Neuronal stem cell (in vitro differentiated cells): ENCODE results near the gene FFAR1.

Source experiments
- DNase-seq: peaks from one replicate; pipeline ENCODE4 v3.0.0-alpha.2; 2013; ENCODE audit warnings: low spot score
- H2AFZ ChIP-seq: one replicate; pipeline ENCODE4 v1.6.1; 2013; ENCODE audit warnings: mild to moderate bottlenecking, low read length, inconsistent platforms
- H2AK5ac ChIP-seq: 2 replicates; pipeline ENCODE4 v1.6.1; 2013; ENCODE audit warnings: low read depth, mild to moderate bottlenecking, inconsistent platforms, low read length, moderate library complexity, mixed read lengths
- H2BK120ac ChIP-seq: 2 replicates; pipeline ENCODE4 v1.6.1; 2013; ENCODE audit warnings: low read depth, mild to moderate bottlenecking, inconsistent platforms, low read length, moderate library complexity, mixed read lengths
- H2BK12ac ChIP-seq: one replicate; pipeline ENCODE4 v1.6.1; 2013; ENCODE audit warnings: low read length, inconsistent platforms
- H2BK15ac ChIP-seq: 2 replicates; pipeline ENCODE4 v1.6.1; 2013; ENCODE audit warnings: mild to moderate bottlenecking, low read length, inconsistent platforms, mixed read lengths
- H2BK5ac ChIP-seq: one replicate; pipeline ENCODE4 v1.6.1; 2013; ENCODE audit warnings: inconsistent platforms, mild to moderate bottlenecking, low read length, moderate library complexity
- H3K14ac ChIP-seq: one replicate; pipeline ENCODE4 v1.6.1; 2013; ENCODE audit warnings: low read length, inconsistent platforms
- H3K18ac ChIP-seq: 2 replicates; pipeline ENCODE4 v1.6.1; 2013; ENCODE audit warnings: low read length, inconsistent platforms
- H3K23ac ChIP-seq: 2 replicates; pipeline ENCODE4 v1.6.1; 2013; ENCODE audit warnings: low read depth, mild to moderate bottlenecking, mixed read lengths, low read length, inconsistent platforms; ENCODE audit not compliant: poor library complexity
- H3K27ac ChIP-seq: replicated peaks from 3 replicates; pipeline ENCODE4 v1.5.1; 2013; ENCODE audit warnings: low read length, inconsistent platforms
- H3K27me3 ChIP-seq, 3 experiments: 2 replicates each; pipeline ENCODE4 v1.6.1; 2013; ENCODE audit warnings: low read length in 3 of 3, mild to moderate bottlenecking in 2 of 3, inconsistent platforms in 1 of 3, low read depth in 1 of 3, mixed read lengths in 1 of 3, moderate library complexity in 1 of 3; ENCODE audit not compliant: control insufficient read depth in 3 of 3, insufficient read depth in 3 of 3
- H3K36me3 ChIP-seq, 2 donors: replicated peaks in 1 of 2; 2 replicates each; pipeline ENCODE4 v1.6.1; 2013; ENCODE audit warnings: low read length in 2 of 2; ENCODE audit not compliant: control insufficient read depth in 2 of 2, insufficient read depth in 2 of 2
- H3K4ac ChIP-seq: 2 replicates; pipeline ENCODE4 v1.6.1; 2013; ENCODE audit warnings: inconsistent platforms, mild to moderate bottlenecking, low read length, moderate library complexity
- H3K4me1 ChIP-seq, 2 donors: 1 replicate in 1 of 2; 2 replicates in 1 of 2; pipeline ENCODE4 v1.6.1; 2013; ENCODE audit warnings: low read length in 2 of 2, low read depth in 1 of 2; ENCODE audit not compliant: control insufficient read depth in 2 of 2, insufficient read depth in 1 of 2
- H3K4me2 ChIP-seq: one replicate; pipeline ENCODE4 v1.6.1; 2013; ENCODE audit warnings: mild to moderate bottlenecking, low read length, inconsistent platforms; ENCODE audit not compliant: insufficient read depth, poor library complexity, severe bottlenecking
- H3K4me3 ChIP-seq, 2 donors: 2 replicates each; pipeline ENCODE4 v1.5.1; 2013; ENCODE audit warnings: low read length in 2 of 2, mild to moderate bottlenecking in 2 of 2, inconsistent platforms in 1 of 2, moderate library complexity in 1 of 2
- H3K79me1 ChIP-seq: one replicate; pipeline ENCODE4 v1.6.1; 2013; ENCODE audit warnings: low read depth, mild to moderate bottlenecking, inconsistent platforms, low read length, moderate library complexity
- H3K9ac ChIP-seq: one replicate; pipeline ENCODE4 v1.6.1; 2013; ENCODE audit warnings: mild to moderate bottlenecking, low read depth, low read length, inconsistent platforms; ENCODE audit not compliant: poor library complexity
- H3K9me3 ChIP-seq, 2 donors: replicated peaks in 1 of 2; 2 replicates each; pipeline versions ENCODE3 to v1.6.1; 2013; ENCODE audit warnings: low read length in 2 of 2, mild to moderate bottlenecking in 2 of 2, inconsistent platforms in 1 of 2, low read depth in 1 of 2, mixed read lengths in 1 of 2, moderate library complexity in 1 of 2; ENCODE audit not compliant: control insufficient read depth in 2 of 2, insufficient read depth in 1 of 2
- H4K8ac ChIP-seq: one replicate; pipeline ENCODE4 v1.6.1; 2013; ENCODE audit warnings: low read depth, mild to moderate bottlenecking, inconsistent platforms, low read length, moderate library complexity
- H4K91ac ChIP-seq: one replicate; pipeline ENCODE4 v1.6.1; 2013; ENCODE audit warnings: low read length, low read depth, mild to moderate bottlenecking, inconsistent platforms; ENCODE audit not compliant: poor library complexity
- WGBS, 2 donors: extraction: QIAGEN DNeasy Blood & Tissue Kit; methylation state at CpG; one replicate each; pipeline ENCODE4 v1.1.7; 2013; ENCODE audit warnings: missing lambda C conversion rate in 2 of 2, mixed read lengths in 1 of 2; ENCODE audit not compliant: insufficient read length in 2 of 2, insufficient replicate concordance in 1 of 2; ENCODE audit errors: extremely low coverage in 2 of 2; 5-methylcytosine and 5-hydroxymethylcytosine counted together

FFAR1 gene

GRCh38 chr19:35318679-35319448 lies 28.8 kb upstream of the FFAR1 start:
- no peaks in the 10 kb centered on the region for H3K27me3 ChIP-seq
- DNase-seq = no peak
- no peaks in the 10 kb centered on the region for H3K4me1 ChIP-seq
- H3K9ac ChIP-seq = no peak overlapping the region
- no peak overlapping the region for H3K4ac ChIP-seq
- H4K8ac ChIP-seq = no peak overlapping the region
- H4K91ac ChIP-seq = no peak overlapping the region
- no CpG with 5 or more reads among the region's 16 CpGs for WGBS, 2 donors
- H2BK5ac ChIP-seq = no peak overlapping the region
- H3K4me3 ChIP-seq = no peak overlapping the region
- H3K14ac ChIP-seq = peak overlapping the region; percentile 47
- no peak overlapping the region for H3K4me2 ChIP-seq
- no peaks in the 10 kb centered on the region for H3K79me1 ChIP-seq
- peak overlapping the region; percentile 80 for H3K18ac ChIP-seq
- no peak overlapping the region for H2BK15ac ChIP-seq
- H3K27ac ChIP-seq = no peak overlapping the region
- peaks cover 2 to 3% of the 10 kb centered on the region in 2 donors for H3K9me3 ChIP-seq
- no peaks in the 10 kb centered on the region for H3K36me3 ChIP-seq
- peak overlapping the region; percentile 40 for H2AFZ ChIP-seq
- H2AK5ac ChIP-seq = peak overlapping the region; percentile 68
- H2BK12ac ChIP-seq = no peak overlapping the region
- peak overlapping the region; percentile 85 for H3K23ac ChIP-seq
- no peak overlapping the region for H2BK120ac ChIP-seq

DNA sequence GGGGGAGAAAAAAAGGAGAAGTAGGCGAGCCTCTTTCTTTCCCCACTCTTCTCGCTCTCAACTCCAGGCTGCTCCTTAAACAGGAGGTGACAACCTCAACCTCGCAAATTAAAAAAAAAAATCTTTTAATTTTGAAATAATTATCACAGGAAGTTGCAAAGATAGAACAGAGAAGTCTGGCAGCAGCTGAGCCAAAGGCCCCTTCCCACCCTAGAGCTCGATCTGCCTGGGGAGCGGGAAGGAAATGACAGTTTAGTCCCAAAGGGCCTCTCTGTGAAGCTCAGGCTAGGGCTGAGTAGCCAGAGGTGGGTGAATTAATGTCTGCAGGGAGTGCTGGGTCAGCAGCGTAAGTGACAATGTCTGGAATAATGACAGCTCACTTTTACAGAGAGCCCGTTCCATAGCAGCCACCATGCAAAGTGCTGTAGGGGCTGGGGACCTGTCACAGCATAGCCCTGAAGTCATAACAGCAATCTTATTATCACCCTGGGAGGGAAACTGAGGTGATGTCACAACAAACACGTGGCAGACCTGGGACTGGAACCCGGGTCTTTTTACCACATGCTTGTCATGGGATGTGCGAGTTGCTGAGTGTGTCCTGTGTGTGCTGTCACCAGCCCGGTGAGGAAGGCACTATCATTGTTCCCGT lies 27.5 kb upstream of the FFAR1 start:
- Histone ChIP-seq H4K91ac (no peak overlapping the region), H3K27ac (no peak overlapping the region), H3K23ac (no peak overlapping the region), H3K18ac (no peak overlapping the region), H2BK120ac (no peak overlapping the region), H2BK12ac (no peak overlapping the region), H3K36me3 (no peaks in the 10 kb centered on the region), H3K4me2 (no peak overlapping the region), H2BK15ac (no peak overlapping the region), H3K79me1 (no peaks in the 10 kb centered on the region), H3K9ac (no peak overlapping the region), H2AK5ac (no peak overlapping the region), H2AFZ (no peak overlapping the region), H4K8ac (no peak overlapping the region), H3K14ac (no peak overlapping the region), H3K27me3 (no peaks in the 10 kb centered on the region), H2BK5ac (no peak overlapping the region), H3K4me1 (no peaks in the 10 kb centered on the region), H3K9me3 (peaks cover 2 to 3% of the 10 kb centered on the region in 2 donors), H3K4ac (no peak overlapping the region), H3K4me3 (no peak overlapping the region)
- DNase-seq = no peak
- WGBS, 2 donors = no CpG with 5 or more reads among the region's 12 CpGs

DNA sequence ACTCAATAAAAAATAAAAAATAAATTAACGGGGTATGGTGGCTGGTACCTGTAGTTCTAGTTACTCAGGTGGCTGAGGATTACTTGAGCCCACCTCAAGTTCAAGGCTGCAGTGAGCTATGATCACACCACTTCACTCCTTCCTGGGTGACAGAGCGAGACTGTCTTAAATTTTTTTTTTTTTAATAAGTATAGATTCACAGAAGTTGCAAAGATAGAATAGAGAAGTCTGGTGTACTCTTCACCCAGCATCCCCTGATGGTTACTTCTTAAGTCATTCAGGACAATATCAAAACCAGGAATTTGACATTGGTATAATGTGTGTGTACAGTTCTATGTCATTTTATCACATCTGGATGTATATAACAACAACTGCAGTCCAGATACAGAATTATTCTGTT lies 26.4 kb upstream of the FFAR1 start:
- H3K18ac ChIP-seq = no peak overlapping the region
- H3K23ac ChIP-seq = no peak overlapping the region
- H3K4ac ChIP-seq = no peak overlapping the region
- H3K9me3 ChIP-seq = peaks cover 2 to 3% of the 10 kb centered on the region in 2 donors
- H3K36me3 ChIP-seq = no peaks in the 10 kb centered on the region
- no peak overlapping the region for H4K8ac ChIP-seq
- no peak overlapping the region for H2BK12ac ChIP-seq
- H3K4me3 ChIP-seq = no peak overlapping the region
- no peak overlapping the region for H4K91ac ChIP-seq
- H2BK120ac ChIP-seq = no peak overlapping the region
- H3K9ac ChIP-seq = no peak overlapping the region
- no peak for DNase-seq
- H2AFZ ChIP-seq = no peak overlapping the region
- no peak overlapping the region for H3K14ac ChIP-seq
- no peak overlapping the region for H2BK5ac ChIP-seq
- no peak overlapping the region for H2AK5ac ChIP-seq
- no peak overlapping the region for H3K27ac ChIP-seq
- no peaks in the 10 kb centered on the region for H3K27me3 ChIP-seq
- H3K79me1 ChIP-seq = no peaks in the 10 kb centered on the region
- H3K4me1 ChIP-seq = no peaks in the 10 kb centered on the region
- no peak overlapping the region for H2BK15ac ChIP-seq
- WGBS, 2 donors = no CpG with 5 or more reads among the region's 2 CpGs
- H3K4me2 ChIP-seq = no peak overlapping the region

DNA sequence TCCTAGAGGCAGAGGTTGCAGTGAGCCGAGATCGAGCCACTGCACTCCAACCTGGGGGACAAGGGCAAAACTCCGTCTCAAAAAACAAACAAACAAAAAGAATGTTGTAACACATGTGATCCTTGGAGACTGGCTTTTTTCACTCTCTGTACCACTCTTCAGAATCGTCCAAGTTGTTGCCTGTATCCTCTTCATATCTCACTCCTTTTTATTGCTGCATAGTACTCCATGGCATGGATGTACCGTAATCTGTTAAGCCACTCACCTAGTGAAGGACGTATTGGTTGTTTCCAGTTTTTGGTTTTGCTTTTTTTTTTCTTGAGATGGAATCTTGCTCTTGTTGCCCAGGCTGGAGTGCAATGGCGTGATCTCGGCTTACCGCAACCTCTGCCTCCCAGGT lies 25.7 kb upstream of the FFAR1 start:
- no CpG with 5 or more reads among the region's 9 CpGs for WGBS, 2 donors
- Histone ChIP-seq H3K4me3 (no peak overlapping the region), H4K91ac (no peak overlapping the region), H3K36me3 (no peaks in the 10 kb centered on the region), H4K8ac (no peak overlapping the region), H2AFZ (no peak overlapping the region), H2BK15ac (no peak overlapping the region), H3K9me3 (peaks cover 2 to 3% of the 10 kb centered on the region in 2 donors), H2AK5ac (no peak overlapping the region), H2BK120ac (no peak overlapping the region), H3K79me1 (no peaks in the 10 kb centered on the region), H3K18ac (no peak overlapping the region), H3K27ac (no peak overlapping the region), H3K14ac (no peak overlapping the region), H3K4me2 (no peak overlapping the region), H3K9ac (no peak overlapping the region), H3K4ac (no peak overlapping the region), H2BK12ac (no peak overlapping the region), H3K4me1 (no peaks in the 10 kb centered on the region), H3K23ac (no peak overlapping the region), H3K27me3 (no peaks in the 10 kb centered on the region), H2BK5ac (no peak overlapping the region)
- DNase-seq = no peak
